Memory B cell (primary cell): ENCODE data around the gene DPP6.

Experiments used
- ATAC-seq: fragments of 150-1000 bp; cut with Tn5 transposase; 2 replicates; pipeline ENCODE4 v1.10.0; 2021; ENCODE audit warnings: low read depth, mild to moderate bottlenecking, moderate library complexity
- DNase-seq, 2 donors: peaks; one replicate each; pipeline ENCODE4 v3.0.0; 2022; ENCODE audit warnings: low spot score in 2 of 2
- H3K27ac Mint-ChIP-seq: one replicate; pipeline ENCODE4 v1.8.0; 2022; ENCODE audit warnings: mild to moderate bottlenecking, moderate library complexity, mixed read lengths
- H3K27me3 Mint-ChIP-seq: one replicate; pipeline ENCODE4 v1.8.0; 2022; ENCODE audit warnings: mixed read lengths
- H3K36me3 Mint-ChIP-seq: one replicate; pipeline ENCODE4 v1.8.0; 2022; ENCODE audit warnings: mild to moderate bottlenecking, mixed read lengths
- H3K4me1 Mint-ChIP-seq: one replicate; pipeline ENCODE4 v1.8.0; 2022; ENCODE audit warnings: mixed read lengths
- H3K4me3 Mint-ChIP-seq: one replicate; pipeline ENCODE4 v1.8.0; 2022; ENCODE audit warnings: mild to moderate bottlenecking, moderate library complexity, mixed read lengths
- H3K9me3 Mint-ChIP-seq: one replicate; pipeline ENCODE4 v1.8.0; 2022; ENCODE audit warnings: mixed read lengths

DPP6 gene

DNA sequence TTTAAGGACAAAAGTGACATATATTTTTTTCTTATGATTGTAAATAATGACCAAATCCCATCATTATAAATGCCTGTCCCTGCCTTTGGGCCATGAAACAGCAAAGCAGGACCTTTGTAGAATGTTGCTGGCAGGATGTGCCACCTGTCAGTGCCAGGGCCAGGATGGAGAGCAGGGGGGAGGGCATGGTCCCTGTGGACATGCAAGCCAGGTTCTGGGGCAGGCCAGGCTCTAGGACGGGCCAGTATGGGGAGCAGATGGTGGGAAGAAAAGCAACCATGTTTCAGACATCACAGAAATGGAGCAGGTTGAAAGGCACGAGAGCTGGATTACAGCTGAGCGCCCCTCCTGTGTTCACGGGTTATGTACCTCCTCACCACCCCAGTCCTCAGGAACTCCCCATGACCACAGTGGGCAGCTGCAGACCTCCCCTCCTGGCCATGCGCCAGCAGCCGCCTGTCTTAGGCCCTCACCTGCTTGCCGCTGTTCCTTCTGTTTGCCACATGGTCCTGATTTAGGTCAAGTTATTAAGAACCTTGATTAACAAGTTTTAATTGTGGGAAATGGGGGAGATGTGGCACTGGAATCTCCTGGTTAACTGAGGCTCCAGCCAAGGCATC is 740.3 kb downstream of the DPP6 start:
- DNase-seq (no peak), ATAC-seq (no peak)
- Mint-ChIP-seq H3K4me3 (no peak overlapping the region), H3K4me1 (no peaks in the 10 kb centered on the region), H3K36me3 (no peaks in the 10 kb centered on the region), H3K27ac (no peak overlapping the region), H3K27me3 (peaks cover 6% of the 10 kb centered on the region), H3K9me3 (peaks cover 4% of the 10 kb centered on the region)

DNA sequence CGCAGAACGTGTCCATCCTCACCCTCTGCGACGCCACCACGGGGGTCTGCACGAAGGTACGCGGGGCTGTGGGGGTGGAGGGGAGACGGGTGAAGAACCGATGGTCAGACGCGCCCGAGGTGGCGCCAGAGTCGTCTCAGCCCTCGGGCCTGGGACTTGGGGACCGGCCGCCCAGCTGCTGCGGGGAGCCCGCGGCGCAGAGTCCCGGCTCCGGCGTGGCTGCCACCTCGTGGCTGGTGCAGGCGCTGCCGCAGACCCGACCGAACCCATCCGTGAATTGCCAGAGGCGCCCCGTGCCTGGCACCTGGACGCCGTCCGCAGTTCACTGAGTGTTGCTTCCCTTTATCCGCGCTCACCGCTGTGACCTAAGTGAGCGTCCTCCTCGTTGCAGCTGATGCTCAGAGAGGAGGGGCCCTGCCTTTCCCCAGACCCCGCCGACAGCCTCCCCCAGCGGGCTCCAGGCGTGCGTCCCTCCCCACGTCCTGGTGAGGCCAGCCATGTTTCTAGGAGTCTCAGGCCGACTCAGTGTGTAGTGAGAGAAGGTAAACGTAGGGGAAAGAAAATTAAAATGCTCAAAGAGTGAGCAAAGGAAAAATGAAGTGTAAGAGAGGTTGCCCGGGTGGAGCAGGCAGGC is 742.1 kb downstream of the DPP6 start:
- no peaks in the 10 kb centered on the region for H3K9me3 Mint-ChIP-seq
- H3K27ac Mint-ChIP-seq = no peak overlapping the region
- peaks cover 6% of the 10 kb centered on the region for H3K27me3 Mint-ChIP-seq
- ATAC-seq (no peak), DNase-seq (no peak)
- no peaks in the 10 kb centered on the region for H3K36me3 Mint-ChIP-seq
- H3K4me3 Mint-ChIP-seq = no peak overlapping the region
- H3K4me1 Mint-ChIP-seq = no peaks in the 10 kb centered on the region

DNA sequence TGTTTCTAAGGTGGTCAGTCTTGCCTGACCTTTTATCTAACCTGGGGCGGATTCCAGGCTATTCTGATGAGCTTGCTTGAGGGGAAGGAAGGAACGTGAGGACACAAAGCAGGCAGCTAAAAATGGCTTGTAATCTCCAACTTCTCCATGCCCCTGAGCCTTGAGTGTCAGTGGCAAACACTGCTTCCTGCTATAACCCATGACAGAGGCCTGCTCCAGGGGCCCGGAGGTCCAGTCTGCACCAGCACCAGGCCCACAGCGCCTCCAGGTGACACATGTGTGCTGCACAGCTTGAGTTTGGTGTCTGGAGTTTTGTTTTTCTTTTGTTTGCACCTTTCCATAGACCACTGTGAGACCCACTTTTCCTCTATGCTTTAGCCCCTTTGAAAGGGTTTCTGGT is 742.8 kb downstream of the DPP6 start:
- ATAC-seq = no peak

DNA sequence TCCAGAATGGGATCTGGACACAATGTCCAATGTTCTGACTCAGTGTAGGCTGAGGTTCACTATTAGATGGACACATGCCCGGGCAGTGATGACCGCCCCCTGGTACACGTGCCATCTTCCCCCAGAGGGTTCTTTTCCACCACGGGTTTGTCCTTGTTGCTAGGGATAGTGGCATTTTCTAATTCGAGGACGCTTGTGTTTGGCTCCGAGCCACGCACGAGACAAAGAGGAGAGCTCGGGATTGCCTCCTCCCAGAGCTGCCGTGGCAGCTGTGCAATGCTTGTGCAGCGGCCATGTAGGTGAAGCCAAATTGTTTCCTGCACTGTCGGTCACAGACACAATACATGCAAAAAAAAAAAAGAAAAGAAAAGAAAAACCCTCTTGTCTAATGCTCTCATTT is 743.2 kb downstream of the DPP6 start:
- Mint-ChIP-seq H3K27ac (no peak overlapping the region), H3K4me3 (no peak overlapping the region), H3K27me3 (peaks cover 5% of the 10 kb centered on the region), H3K4me1 (no peaks in the 10 kb centered on the region), H3K9me3 (no peaks in the 10 kb centered on the region), H3K36me3 (no peaks in the 10 kb centered on the region)
- DNase-seq (no peak), ATAC-seq (no peak)

More for the DNA sequence above, 742.8 kb downstream of the DPP6 start:
- no peaks in the 10 kb centered on the region for H3K36me3 Mint-ChIP-seq
- H3K27ac Mint-ChIP-seq = no peak overlapping the region
- H3K9me3 Mint-ChIP-seq = no peaks in the 10 kb centered on the region
- no peak overlapping the region for H3K4me3 Mint-ChIP-seq
- peaks cover 6% of the 10 kb centered on the region for H3K27me3 Mint-ChIP-seq
- DNase-seq = no peak
- H3K4me1 Mint-ChIP-seq = no peaks in the 10 kb centered on the region

DNA sequence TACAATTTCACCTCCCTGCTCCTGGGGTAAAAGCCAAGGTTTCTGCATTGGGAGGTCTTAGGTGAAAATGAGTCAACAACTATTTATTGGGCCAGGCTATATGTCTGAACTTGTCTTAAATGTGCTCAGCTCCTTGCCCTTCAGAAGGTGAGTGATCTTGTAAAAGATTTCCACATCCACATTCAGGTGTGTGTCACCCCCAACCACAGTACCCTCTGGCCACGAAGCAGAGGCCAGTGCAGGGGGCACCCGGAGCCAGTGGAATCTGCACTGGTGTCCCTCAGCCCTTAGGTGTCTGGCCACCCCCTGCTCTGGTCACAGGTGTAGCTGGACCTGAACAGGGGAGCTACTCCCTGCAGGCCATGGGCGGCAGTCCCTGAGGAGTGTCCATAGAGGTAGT is 752.3 kb downstream of the DPP6 start:
- Mint-ChIP-seq H3K4me1 (no peaks in the 10 kb centered on the region), H3K4me3 (no peak overlapping the region), H3K9me3 (peaks cover 2% of the 10 kb centered on the region), H3K27ac (no peak overlapping the region), H3K27me3 (peaks cover 2% of the 10 kb centered on the region), H3K36me3 (no peaks in the 10 kb centered on the region)
- DNase-seq (no peak), ATAC-seq (no peak)

DNA sequence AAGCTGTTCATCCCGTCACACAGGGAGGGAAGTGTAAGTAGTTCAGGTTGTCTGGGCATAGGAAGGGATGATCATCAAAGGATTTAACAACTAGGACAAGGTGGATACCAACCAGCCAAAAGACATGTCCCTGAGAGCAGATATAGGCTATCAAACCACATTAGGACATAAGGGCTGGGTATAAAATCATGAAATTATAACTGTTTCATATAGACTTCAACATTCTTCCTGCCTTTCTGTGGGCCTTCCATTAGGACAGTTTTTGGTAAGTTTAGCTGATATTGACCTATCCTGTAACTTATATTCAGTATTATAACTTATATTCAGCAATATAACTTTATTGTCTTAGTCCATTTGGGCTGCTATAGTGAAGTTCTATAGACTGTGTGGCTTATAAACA is 759.8 kb downstream of the DPP6 start:
- peaks cover 4% of the 10 kb centered on the region for H3K27me3 Mint-ChIP-seq
- H3K27ac Mint-ChIP-seq = no peak overlapping the region
- ATAC-seq = no peak
- H3K9me3 Mint-ChIP-seq = peaks cover 9% of the 10 kb centered on the region
- DNase-seq = no peak
- H3K4me3 Mint-ChIP-seq = no peak overlapping the region
- no peaks in the 10 kb centered on the region for H3K4me1 Mint-ChIP-seq
- H3K36me3 Mint-ChIP-seq = no peaks in the 10 kb centered on the region

DNA sequence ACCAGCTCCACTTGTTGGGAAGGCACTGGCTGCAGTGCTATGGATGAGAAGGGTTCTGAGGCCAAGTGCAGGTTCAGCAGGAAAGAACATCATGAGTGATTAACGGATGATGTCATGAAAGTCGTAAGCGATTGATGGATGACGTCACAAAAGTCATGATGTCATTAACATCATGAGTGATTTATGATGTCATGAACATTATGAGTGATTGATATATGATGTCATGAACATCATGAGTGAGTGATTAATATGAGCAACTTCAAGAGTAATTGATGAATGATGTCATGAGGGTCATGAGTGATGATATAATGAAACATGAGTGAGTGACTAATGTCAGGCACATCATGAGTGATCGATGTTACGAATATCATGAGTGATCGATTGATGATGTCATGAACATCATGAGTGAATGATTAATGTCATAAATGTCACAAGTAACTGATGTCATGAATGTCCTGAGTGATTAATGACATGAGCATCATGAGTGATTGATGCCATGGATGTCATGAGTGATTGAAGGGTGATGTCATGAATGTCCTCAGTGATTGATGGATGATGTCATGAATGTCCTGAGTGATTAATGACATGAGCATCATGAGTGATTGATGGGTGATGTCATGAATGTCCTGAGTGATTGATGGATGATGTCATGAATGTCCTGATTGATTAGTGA is 765.2 kb downstream of the DPP6 start:
- Mint-ChIP-seq H3K27ac (no peak overlapping the region), H3K9me3 (peaks cover 5% of the 10 kb centered on the region)

DNA sequence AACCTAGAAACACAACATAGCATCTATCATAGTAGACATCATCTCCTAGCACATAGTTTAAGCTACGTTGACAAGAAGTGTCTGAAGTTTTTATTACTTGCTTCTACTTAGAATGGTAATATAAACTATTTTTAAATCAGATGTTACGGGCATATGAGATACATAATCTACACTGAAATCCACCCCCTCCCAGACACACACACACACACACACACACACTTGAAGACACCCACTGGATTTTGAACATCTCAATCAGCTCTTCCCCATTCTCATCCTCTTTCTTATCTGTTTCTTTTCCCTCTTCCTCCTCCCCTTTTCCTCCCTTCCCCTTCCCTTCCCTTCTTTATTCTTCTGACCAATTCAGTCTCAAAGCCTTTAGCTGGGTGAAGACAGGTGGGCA is 774.8 kb downstream of the DPP6 start:
- Mint-ChIP-seq H3K27ac (no peak overlapping the region), H3K27me3 (peaks cover 5% of the 10 kb centered on the region), H3K9me3 (no peaks in the 10 kb centered on the region), H3K4me1 (no peaks in the 10 kb centered on the region), H3K36me3 (no peaks in the 10 kb centered on the region), H3K4me3 (no peak overlapping the region)
- ATAC-seq = no peak
- DNase-seq = no peak

More for the DNA sequence above, 765.2 kb downstream of the DPP6 start:
- Mint-ChIP-seq H3K36me3 (no peaks in the 10 kb centered on the region), H3K27me3 (peaks cover 5% of the 10 kb centered on the region), H3K4me1 (no peaks in the 10 kb centered on the region), H3K4me3 (no peak overlapping the region)
- no peak for ATAC-seq
- no peak for DNase-seq

DNA sequence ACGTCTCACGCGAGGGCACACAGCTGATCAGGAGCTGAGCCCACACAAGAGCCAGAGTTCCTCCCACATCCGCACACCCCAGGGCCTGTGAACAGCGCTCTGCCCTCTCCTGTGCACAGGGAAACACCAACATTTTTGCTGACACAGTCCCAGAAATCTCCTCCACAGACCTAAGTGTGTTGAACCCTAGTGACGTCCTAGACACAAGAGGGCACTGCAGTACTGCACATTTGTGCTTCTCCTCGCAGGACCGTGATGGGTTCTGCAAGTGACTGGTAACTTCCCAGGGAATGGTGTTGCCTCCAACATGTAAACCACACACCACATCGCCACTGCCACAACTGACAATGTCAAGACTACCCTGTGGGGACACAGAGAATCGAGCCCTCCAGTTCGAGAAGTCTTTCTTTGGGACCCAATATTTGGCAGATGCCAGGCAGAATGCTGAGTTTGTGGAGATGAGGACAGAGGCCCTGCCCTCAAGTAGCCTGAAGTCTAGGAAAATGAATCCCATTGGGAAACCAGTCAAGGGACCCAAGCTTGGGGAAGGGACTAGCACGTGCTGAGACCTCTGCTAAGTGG is 780.5 kb downstream of the DPP6 start:
- H3K27ac Mint-ChIP-seq = no peak overlapping the region

DNA sequence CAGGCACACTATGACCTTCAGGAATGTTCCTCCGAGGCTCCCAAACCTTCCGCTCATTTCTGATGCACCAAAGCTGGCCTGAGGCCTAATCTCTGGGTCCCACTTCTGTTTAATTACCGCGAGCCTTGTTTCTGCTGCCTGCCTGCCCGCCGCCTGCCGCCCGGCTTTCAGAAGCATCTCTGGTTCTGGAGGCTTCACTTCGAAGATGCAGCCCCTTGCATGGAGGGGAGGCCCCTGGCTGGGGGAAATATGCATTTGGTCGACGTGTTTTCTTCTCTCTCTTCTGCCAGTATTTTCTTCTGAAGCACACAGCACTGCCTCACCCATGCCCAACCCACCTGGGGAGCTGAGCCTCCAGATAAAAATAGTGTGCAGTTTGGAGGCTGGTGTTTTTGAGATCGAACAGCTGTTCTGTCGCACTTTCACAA is 783.8 kb downstream of the DPP6 start:
- no peaks in the 10 kb centered on the region for H3K36me3 Mint-ChIP-seq
- H3K27me3 Mint-ChIP-seq = peaks cover 5% of the 10 kb centered on the region

More for the DNA sequence above, 780.5 kb downstream of the DPP6 start:
- Mint-ChIP-seq H3K4me3 (no peak overlapping the region), H3K4me1 (no peaks in the 10 kb centered on the region), H3K27me3 (no peaks in the 10 kb centered on the region), H3K9me3 (no peaks in the 10 kb centered on the region), H3K36me3 (no peaks in the 10 kb centered on the region)
- DNase-seq = no peak
- no peak for ATAC-seq

DNA sequence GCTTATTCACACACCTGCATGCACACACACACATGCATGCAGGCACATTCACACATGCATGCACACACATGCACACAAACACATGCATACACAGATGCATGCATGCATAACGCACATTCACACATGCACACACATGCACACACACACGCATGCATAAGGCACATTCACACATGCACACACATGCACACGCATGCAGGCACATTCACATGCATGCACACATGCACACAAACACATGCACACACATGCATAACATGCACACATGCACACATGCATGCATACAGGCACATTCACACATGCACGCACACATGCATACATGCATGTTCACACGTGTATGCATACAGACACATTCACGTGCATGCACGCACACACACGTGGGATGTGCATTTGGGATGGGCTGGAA is 784.9 kb downstream of the DPP6 start:
- Mint-ChIP-seq H3K36me3 (no peaks in the 10 kb centered on the region), H3K4me1 (no peaks in the 10 kb centered on the region), H3K27me3 (peaks cover 5% of the 10 kb centered on the region), H3K9me3 (no peaks in the 10 kb centered on the region), H3K27ac (no peak overlapping the region), H3K4me3 (no peak overlapping the region)
- DNase-seq (no peak), ATAC-seq (no peak)

More for the DNA sequence above, 783.8 kb downstream of the DPP6 start:
- Mint-ChIP-seq H3K27ac (no peak overlapping the region), H3K4me3 (no peak overlapping the region), H3K4me1 (no peaks in the 10 kb centered on the region), H3K9me3 (no peaks in the 10 kb centered on the region)
- ATAC-seq (no peak), DNase-seq (no peak)

DNA sequence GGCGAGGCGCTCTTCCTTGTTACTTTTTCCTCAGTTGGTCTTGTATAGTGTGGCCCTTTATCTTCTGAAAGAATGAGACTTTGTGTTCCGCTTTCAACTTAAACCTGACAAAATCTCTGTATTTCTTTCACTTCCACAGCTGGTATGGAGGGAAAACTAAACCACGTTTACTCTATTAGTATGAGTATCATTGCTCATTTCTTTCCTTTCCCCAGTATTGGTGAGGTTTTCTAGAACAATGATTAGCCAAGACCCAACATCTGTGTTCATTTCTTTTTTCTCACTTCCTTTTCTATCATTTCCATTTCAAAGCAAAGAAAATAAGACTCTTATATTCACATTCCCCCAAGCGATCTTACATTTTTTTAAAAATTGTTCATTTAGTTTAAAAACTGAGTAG is 785.4 kb downstream of the DPP6 start:
- no peak for ATAC-seq
- Mint-ChIP-seq H3K4me1 (no peaks in the 10 kb centered on the region), H3K9me3 (no peaks in the 10 kb centered on the region), H3K4me3 (no peak overlapping the region), H3K36me3 (no peaks in the 10 kb centered on the region), H3K27me3 (peaks cover 5% of the 10 kb centered on the region), H3K27ac (no peak overlapping the region)
- DNase-seq = no peak

DNA sequence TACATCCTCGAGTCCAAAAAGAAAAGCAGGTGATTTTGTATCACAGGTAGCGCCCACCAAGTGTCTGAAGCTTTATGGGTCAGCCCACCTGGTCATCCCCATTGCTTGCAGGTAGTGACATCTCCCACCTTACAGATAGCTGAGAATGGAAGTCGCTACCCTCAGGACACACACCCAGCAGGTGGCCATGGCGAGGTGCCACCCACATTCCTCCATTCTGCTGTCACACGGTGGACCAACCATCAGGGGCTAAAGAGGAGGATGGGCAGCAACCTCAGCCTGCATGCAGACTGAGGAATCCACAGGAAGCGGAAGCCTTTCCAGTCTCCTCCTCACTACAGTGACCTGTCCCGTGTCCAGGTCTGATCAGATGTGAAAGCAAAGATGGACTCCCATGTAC is 787.9 kb downstream of the DPP6 start:
- Mint-ChIP-seq H3K27me3 (peaks cover 5% of the 10 kb centered on the region), H3K9me3 (no peaks in the 10 kb centered on the region), H3K4me1 (no peaks in the 10 kb centered on the region), H3K27ac (no peak overlapping the region), H3K4me3 (no peak overlapping the region), H3K36me3 (no peaks in the 10 kb centered on the region)
- ATAC-seq = no peak
- no peak for DNase-seq

DNA sequence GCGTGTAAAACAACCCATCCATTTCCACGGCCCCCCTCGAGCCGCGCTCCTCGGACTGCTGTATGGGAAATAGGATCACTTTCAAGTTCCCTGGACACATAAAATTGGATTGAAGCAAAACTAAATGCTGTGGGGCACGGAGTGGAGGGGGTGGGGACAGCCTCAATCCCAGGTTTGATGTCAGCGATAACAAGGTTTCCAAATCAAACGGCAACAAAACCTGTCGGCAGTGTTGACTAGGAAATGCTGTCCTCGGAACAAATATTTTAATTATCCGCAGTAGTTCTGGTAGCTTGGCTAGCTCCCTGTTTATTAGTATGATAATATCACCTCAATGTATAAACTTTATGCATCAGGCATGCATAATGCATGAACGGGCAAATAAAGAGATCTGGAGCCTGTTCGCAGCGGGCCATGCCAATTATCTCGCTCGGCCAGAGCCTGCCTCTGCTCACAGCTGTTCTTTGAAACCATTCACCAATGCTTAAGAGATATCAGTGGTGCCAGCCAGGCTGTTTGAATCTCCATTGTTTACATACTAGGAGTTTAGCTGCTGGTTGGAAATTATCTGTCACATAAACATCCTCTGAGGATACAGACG is 789.6 kb downstream of the DPP6 start:
- H3K9me3 Mint-ChIP-seq = peaks cover under 1% of the 10 kb centered on the region
- ATAC-seq (no peak), DNase-seq (no peak)
- peaks cover 5% of the 10 kb centered on the region for H3K27me3 Mint-ChIP-seq
- no peaks in the 10 kb centered on the region for H3K4me1 Mint-ChIP-seq
- H3K36me3 Mint-ChIP-seq = no peaks in the 10 kb centered on the region
- no peak overlapping the region for H3K27ac Mint-ChIP-seq
- no peak overlapping the region for H3K4me3 Mint-ChIP-seq
